Liver (tissue), 2 donors: ENCODE measurements around the gene RBM15.

Source experiments
- ATF3 ChIP-seq: IDR thresholded peaks from 2 replicates; pipeline ENCODE4 v1.6.1; 2016; ENCODE audit warnings: antibody characterized with exemption
- EGR1 ChIP-seq, 2 donors: IDR thresholded peaks; 2 replicates each; pipeline ENCODE4 v1.6.1; 2016 to 2018; ENCODE audit warnings: antibody characterized with exemption in 2 of 2, low read depth in 2 of 2
- TAF1 ChIP-seq: conservative IDR thresholded peaks from 2 replicates; pipeline ENCODE4 v1.6.1; 2016; ENCODE audit warnings: antibody characterized with exemption, mild to moderate bottlenecking
- TF ChIP-seq, protein P1 (sequence below): IDR thresholded peaks from 2 replicates; pipeline ENCODE4 v1.6.1; 2016; ENCODE audit warnings: antibody characterized with exemption, mild to moderate bottlenecking
- donor health status: healthy.

DNA sequence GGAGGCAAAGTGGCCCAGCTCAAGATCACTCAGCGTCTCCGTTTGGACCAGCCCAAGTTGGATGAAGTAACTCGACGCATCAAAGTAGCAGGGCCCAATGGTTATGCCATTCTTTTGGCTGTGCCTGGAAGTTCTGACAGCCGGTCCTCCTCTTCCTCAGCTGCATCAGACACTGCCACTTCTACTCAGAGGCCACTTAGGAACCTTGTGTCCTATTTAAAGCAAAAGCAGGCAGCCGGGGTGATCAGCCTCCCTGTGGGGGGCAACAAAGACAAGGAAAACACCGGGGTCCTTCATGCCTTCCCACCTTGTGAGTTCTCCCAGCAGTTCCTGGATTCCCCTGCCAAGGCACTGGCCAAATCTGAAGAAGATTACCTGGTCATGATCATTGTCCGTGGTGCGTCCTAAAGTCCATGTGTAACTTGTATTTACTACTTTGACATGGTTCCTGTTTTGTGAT, 2.7 kb downstream of the RBM15 start:
- TF ChIP-seq TAF1 (no peak), ATF3 (no peak), EGR1 (IDR thresholded peaks at IDR 0.05; ENCODE audit: low read depth in 2 of 2) (no peak)
- TF ChIP-seq, protein P1, sequence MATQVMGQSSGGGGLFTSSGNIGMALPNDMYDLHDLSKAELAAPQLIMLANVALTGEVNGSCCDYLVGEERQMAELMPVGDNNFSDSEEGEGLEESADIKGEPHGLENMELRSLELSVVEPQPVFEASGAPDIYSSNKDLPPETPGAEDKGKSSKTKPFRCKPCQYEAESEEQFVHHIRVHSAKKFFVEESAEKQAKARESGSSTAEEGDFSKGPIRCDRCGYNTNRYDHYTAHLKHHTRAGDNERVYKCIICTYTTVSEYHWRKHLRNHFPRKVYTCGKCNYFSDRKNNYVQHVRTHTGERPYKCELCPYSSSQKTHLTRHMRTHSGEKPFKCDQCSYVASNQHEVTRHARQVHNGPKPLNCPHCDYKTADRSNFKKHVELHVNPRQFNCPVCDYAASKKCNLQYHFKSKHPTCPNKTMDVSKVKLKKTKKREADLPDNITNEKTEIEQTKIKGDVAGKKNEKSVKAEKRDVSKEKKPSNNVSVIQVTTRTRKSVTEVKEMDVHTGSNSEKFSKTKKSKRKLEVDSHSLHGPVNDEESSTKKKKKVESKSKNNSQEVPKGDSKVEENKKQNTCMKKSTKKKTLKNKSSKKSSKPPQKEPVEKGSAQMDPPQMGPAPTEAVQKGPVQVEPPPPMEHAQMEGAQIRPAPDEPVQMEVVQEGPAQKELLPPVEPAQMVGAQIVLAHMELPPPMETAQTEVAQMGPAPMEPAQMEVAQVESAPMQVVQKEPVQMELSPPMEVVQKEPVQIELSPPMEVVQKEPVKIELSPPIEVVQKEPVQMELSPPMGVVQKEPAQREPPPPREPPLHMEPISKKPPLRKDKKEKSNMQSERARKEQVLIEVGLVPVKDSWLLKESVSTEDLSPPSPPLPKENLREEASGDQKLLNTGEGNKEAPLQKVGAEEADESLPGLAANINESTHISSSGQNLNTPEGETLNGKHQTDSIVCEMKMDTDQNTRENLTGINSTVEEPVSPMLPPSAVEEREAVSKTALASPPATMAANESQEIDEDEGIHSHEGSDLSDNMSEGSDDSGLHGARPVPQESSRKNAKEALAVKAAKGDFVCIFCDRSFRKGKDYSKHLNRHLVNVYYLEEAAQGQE, result no peak
